GM12878 (cell line): ENCODE measurements around the gene CALML5. TPM values are rescaled to one million over a fixed set of nuclear protein-coding genes. Genes with fewer than 3 reads are reported as not detected.

Source experiments
- E2F8 ChIP-seq: fragments of 450-650 bp; IDR thresholded peaks from 2 replicates; pipeline ENCODE4 v1.6.1; 2018; ENCODE audit warnings: mild to moderate bottlenecking, low read depth, moderate library complexity; ENCODE audit not compliant: partially characterized antibody
- ELK1 ChIP-seq: IDR thresholded peaks from 2 replicates; pipeline ENCODE4 v1.6.1; 2012; ENCODE audit warnings: low read depth, low read length, improper control_type of control experiment
- HDGF ChIP-seq: fragments of 450-650 bp; IDR thresholded peaks from 2 replicates; pipeline ENCODE4 v1.6.1; 2016; ENCODE audit warnings: antibody characterized with exemption
- MXI1 ChIP-seq: fragments of 150-350 bp; IDR thresholded peaks from 2 replicates; pipeline ENCODE4 v1.6.1; 2011; ENCODE audit warnings: low read depth, mild to moderate bottlenecking, inconsistent platforms, low read length, improper control_type of control experiment
- NRF1 ChIP-seq: conservative IDR thresholded peaks from 2 replicates; pipeline ENCODE4 v1.6.1; 2011; ENCODE audit warnings: mild to moderate bottlenecking, low read depth, low read length, improper control_type of control experiment
- SREBF2 ChIP-seq: IDR thresholded peaks from 2 replicates; pipeline ENCODE4 v1.6.1; 2012; ENCODE audit warnings: mild to moderate bottlenecking, low read length
- TBL1XR1 ChIP-seq: IDR thresholded peaks from 2 replicates; pipeline ENCODE4 v1.6.1; 2012; ENCODE audit warnings: low read depth, low read length, improper control_type of control experiment
- ZNF384 ChIP-seq: IDR thresholded peaks from 2 replicates; pipeline ENCODE4 v1.6.1; 2012; ENCODE audit warnings: low read depth, mild to moderate bottlenecking, low read length, improper control_type of control experiment, borderline replicate concordance
- polyA plus RNA-seq, 11 experiments: library from polyadenylated mRNA; depleted of rRNA in 4 of 11; unstranded in 6 of 11; stranded (reverse) in 5 of 11; fragments of >200 nt; fragmentation: Nextera tagmentation in 4 of 11; fragmentation: Illumina TruSeq in 1 of 11; extraction: Ambion mirVana in 4 of 11; extraction: Trizol in 1 of 11; gene quantifications; 1 replicate in 1 of 11; 2 replicates in 10 of 11; pipeline versions ENCODE4 v1.2.1 to v1.2.3, GENCODE V29; 2011 to 2016; ENCODE audit warnings: inconsistent platforms in 2 of 11, missing spikeins in 2 of 11, low read depth in 1 of 11
- total RNA-seq, 4 experiments: library from RNA; depleted of rRNA in 3 of 4; stranded (reverse); fragments of >200 nt in 3 of 4; fragmentation: Illumina TruSeq in 1 of 4; extraction: Trizol in 1 of 4; gene quantifications; 2 replicates each; pipeline versions ENCODE4 v1.2.1 to v1.2.3, GENCODE V29; 2013 to 2021
- TF ChIP-seq, protein P1 (sequence below): IDR thresholded peaks from 2 replicates; pipeline ENCODE4 v1.6.1; 2011; ENCODE audit warnings: mild to moderate bottlenecking, low read depth, low read length, moderate library complexity; ENCODE audit not compliant: insufficient replicate concordance

The CALML5 gene
- total and polyA plus RNA-seq, 10 of the 15 experiments (the other 5 are each of a cell fraction or from before 2014, with no cell fraction given) = not detected

DNA sequence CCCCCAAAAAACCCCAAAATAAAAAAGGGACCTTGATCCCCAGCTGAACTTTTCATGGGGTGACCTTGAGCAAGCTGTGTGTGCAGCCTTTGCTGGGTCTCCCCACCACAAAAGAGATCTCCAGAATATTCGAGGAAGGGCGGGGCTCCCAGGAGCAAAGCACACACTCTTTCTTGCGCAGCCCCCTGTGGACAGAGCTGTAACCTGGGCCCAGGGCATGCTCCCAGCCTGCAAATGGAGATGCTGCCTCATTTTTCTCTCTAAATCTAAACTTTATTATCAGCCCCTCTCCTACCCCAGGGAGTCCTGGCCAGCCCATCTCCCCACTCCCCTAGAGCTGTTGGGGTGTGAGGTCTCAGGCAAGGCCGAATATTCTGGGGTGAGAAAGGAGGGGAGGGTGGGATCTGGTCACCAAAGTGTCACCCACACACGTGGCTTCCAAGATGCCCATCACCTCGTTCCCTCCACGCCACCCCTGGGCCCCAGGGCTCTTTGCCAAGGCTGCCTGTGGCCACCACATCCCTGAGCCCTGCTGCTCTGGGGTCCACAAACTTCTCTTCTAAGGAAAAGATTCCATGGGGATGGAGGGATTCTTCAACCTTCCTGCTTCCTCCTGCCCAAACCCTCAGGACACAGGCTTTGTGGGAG is 23.7 kb upstream of the CALML5 start (continued):
- TF ChIP-seq MXI1 = no peak
- no peak for TF ChIP-seq E2F8
- TF ChIP-seq, protein P1, sequence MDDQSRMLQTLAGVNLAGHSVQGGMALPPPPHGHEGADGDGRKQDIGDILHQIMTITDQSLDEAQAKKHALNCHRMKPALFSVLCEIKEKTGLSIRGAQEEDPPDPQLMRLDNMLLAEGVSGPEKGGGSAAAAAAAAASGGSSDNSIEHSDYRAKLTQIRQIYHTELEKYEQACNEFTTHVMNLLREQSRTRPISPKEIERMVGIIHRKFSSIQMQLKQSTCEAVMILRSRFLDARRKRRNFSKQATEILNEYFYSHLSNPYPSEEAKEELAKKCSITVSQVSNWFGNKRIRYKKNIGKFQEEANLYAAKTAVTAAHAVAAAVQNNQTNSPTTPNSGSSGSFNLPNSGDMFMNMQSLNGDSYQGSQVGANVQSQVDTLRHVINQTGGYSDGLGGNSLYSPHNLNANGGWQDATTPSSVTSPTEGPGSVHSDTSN = no peak
- no peak for TF ChIP-seq SREBF2
- TF ChIP-seq HDGF = no peak
- TF ChIP-seq ZNF384 = no peak
- TF ChIP-seq NRF1 = no peak
- TF ChIP-seq ELK1 = no peak
- no peak for TF ChIP-seq TBL1XR1
